Measurements from ENCODE around the gene ARHGAP42. TPM values are rescaled to one million over a fixed set of nuclear protein-coding genes. Genes with fewer than 3 reads are reported as not detected.
A peak's percentile ranks its signal among the peaks of the same experiment; 100 is the strongest.

ARHGAP42 gene
- total and polyA plus RNA-seq, 8 donors = 0.76 to 4.9 (median 1.8) TPM

GRCh38 chr11:100777103-100777502, 90.0 kb downstream of the ARHGAP42 start:
- no peaks in the 10 kb centered on the region for H3K36me3 ChIP-seq
- peak overlapping the region in 3 of 4 donors; percentile 19 to 35 (median 32) for H3K27ac ChIP-seq
- no peaks in the 10 kb centered on the region for H3K27me3 ChIP-seq
- H3K4me1 ChIP-seq = peaks cover 0 to 8% (median 6%) of the 10 kb centered on the region in 3 donors
- no peak for FAIRE-seq
- H3K9me3 ChIP-seq = no peaks in the 10 kb centered on the region
- DNase-seq = no peak
- ATAC-seq = peak; percentile 58 to 79 (median 69)
- no peak for TF ChIP-seq CTCF (IDR thresholded peaks at IDR 0.05)
- intact Hi-C loops (cut with DNase I) = no loop called here
- H3K4me3 ChIP-seq = no peak overlapping the region

GRCh38 chr11:100777736-100778135, 90.6 kb downstream of the ARHGAP42 start:
- DNase-seq (no peak), FAIRE-seq (no peak), ATAC-seq (no peak)
- H3K27ac ChIP-seq = no peak overlapping the region
- intact Hi-C loops (cut with DNase I) = no loop called here
- no peak overlapping the region for H3K4me3 ChIP-seq
- no peak for TF ChIP-seq CTCF (IDR thresholded peaks at IDR 0.05)
- H3K4me1 ChIP-seq = peaks cover 0 to 8% (median 6%) of the 10 kb centered on the region in 3 donors
- no peaks in the 10 kb centered on the region for H3K27me3 ChIP-seq
- H3K9me3 ChIP-seq = no peaks in the 10 kb centered on the region
- WGBS, 2 donors = 89 to 100% methylated on average over 2 of the region's 2 CpGs
- no peaks in the 10 kb centered on the region for H3K36me3 ChIP-seq

GRCh38 chr11:100778166-100778785, 91.2 kb downstream of the ARHGAP42 start:
- H3K27me3 ChIP-seq = no peaks in the 10 kb centered on the region
- DNase-seq (no peak), ATAC-seq (no peak), FAIRE-seq (no peak)
- no peak for TF ChIP-seq CTCF (IDR thresholded peaks at IDR 0.05)
- no peaks in the 10 kb centered on the region for H3K9me3 ChIP-seq
- H3K4me1 ChIP-seq = peaks cover 0 to 8% (median 6%) of the 10 kb centered on the region in 3 donors
- intact Hi-C loops (cut with DNase I) = no loop called here
- WGBS, 2 donors = 48 to 64% methylated on average over 3 of the region's 3 CpGs
- H3K27ac ChIP-seq = no peak overlapping the region
- no peaks in the 10 kb centered on the region for H3K36me3 ChIP-seq
- no peak overlapping the region for H3K4me3 ChIP-seq

- FAIRE-seq (no peak), DNase-seq (no peak), ATAC-seq (no peak)
- H3K36me3 ChIP-seq = no peaks in the 10 kb centered on the region
- no peak overlapping the region for H3K27ac ChIP-seq
- no peak overlapping the region for H3K4me3 ChIP-seq
- WGBS, 2 donors = 89 to 93% methylated on average over 8 of the region's 8 CpGs
- H3K27me3 ChIP-seq = no peaks in the 10 kb centered on the region
- H3K4me1 ChIP-seq = peaks cover 0 to 8% (median 6%) of the 10 kb centered on the region in 3 donors
- TF ChIP-seq CTCF (IDR thresholded peaks at IDR 0.05) = no peak
- intact Hi-C loops (cut with DNase I) = no loop called here
- no peaks in the 10 kb centered on the region for H3K9me3 ChIP-seq
Measured at GRCh38 chr11:100780470-100780869, 93.4 kb downstream of the ARHGAP42 start.

- no peak for DNase-seq
- Histone ChIP-seq H3K36me3 (no peaks in the 10 kb centered on the region), H3K4me1 (peaks cover 0 to 5% (median 0%) of the 10 kb centered on the region in 3 donors), H3K9me3 (no peaks in the 10 kb centered on the region), H3K27ac (no peak overlapping the region), H3K27me3 (no peaks in the 10 kb centered on the region), H3K4me3 (no peak overlapping the region)
- no peak for FAIRE-seq
- whole genome bisulfite sequencing, 2 donors = 45 to 46% methylated on average over 5 of the region's 5 CpGs
- ATAC-seq = peak in 1 of 4 donors; percentile 66
- intact Hi-C loops (cut with DNase I) = no loop called here
- TF ChIP-seq CTCF (IDR thresholded peaks at IDR 0.05) = no peak
Measured at GRCh38 chr11:100785148-100785983, 98.3 kb downstream of the ARHGAP42 start.
